GM23248 (cell line): ENCODE results near the gene SNX19.

ENCODE experiments used
- EZH2 ChIP-seq: fragments of 200-600 bp; sonication (generic); IDR thresholded peaks from 2 replicates; pipeline ENCODE4 v1.6.1; 2018; ENCODE audit warnings: antibody characterized with exemption, mild to moderate bottlenecking; ENCODE audit not compliant: insufficient read depth, poor library complexity, severe bottlenecking
- EZH2phosphoT487 ChIP-seq: fragments of 200-600 bp; sonication (generic); IDR thresholded peaks from 2 replicates; pipeline ENCODE4 v1.6.1; 2018; ENCODE audit warnings: antibody characterized with exemption, moderate library complexity, mild to moderate bottlenecking, low read depth; ENCODE audit not compliant: insufficient read depth

DNA sequence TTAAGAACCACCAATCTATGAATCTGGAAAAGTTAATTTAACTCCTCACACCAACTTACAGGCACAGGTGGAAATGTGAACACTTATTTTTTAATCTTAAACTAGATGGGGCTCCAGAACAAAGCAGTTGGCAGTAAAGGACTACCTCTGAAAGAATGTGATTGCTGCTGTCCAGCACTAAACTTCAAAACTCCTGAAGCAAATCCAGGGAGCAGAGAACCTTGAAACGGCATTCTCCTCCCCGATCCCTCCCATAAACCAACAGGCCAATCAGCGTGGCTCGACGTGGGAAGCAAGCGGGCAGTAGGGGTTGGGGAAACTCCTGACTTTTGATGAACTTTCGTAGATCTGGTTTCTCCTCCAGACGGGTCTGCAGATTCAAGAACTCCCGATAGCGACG, 5.0 kb downstream of the SNX19 start:
- TF ChIP-seq EZH2 (no peak), EZH2phosphoT487 (no peak)
